Nephron (organoid): ENCODE measurements around the gene TEX53.

ENCODE experiments used
- H3K27ac Mint-ChIP-seq, 3 experiments: 2 replicates each; pipeline ENCODE4 v1.8.0; 2020; ENCODE audit warnings: mixed read lengths in 3 of 3, mild to moderate bottlenecking in 2 of 3, moderate library complexity in 1 of 3
- H3K27me3 Mint-ChIP-seq: 2 replicates; pipeline ENCODE4 v1.8.0; 2021; ENCODE audit warnings: low read depth, mild to moderate bottlenecking, moderate library complexity, mixed read lengths
- H3K36me3 Mint-ChIP-seq: 2 replicates; pipeline ENCODE4 v1.8.0; 2020; ENCODE audit warnings: low read depth, mixed read lengths
- H3K4me1 Mint-ChIP-seq: 2 replicates; pipeline ENCODE4 v1.8.0; 2020; ENCODE audit warnings: mixed read lengths
- H3K4me3 Mint-ChIP-seq, 3 experiments: 2 replicates each; pipeline ENCODE4 v1.8.0; 2020; ENCODE audit warnings: mild to moderate bottlenecking in 3 of 3, mixed read lengths in 3 of 3, moderate library complexity in 2 of 3
- H3K9me3 Mint-ChIP-seq: 2 replicates; pipeline ENCODE4 v1.8.0; 2020; ENCODE audit warnings: mixed read lengths
- CTCF ChIP-seq, 3 experiments: fragments of 200-600 bp; sonication (generic); IDR thresholded peaks; one replicate each; pipeline ENCODE4 v1.5.0; 2021; ENCODE audit warnings: antibody characterized with exemption in 3 of 3; ENCODE audit not compliant: unreplicated experiment in 3 of 3

TEX53 gene

DNA sequence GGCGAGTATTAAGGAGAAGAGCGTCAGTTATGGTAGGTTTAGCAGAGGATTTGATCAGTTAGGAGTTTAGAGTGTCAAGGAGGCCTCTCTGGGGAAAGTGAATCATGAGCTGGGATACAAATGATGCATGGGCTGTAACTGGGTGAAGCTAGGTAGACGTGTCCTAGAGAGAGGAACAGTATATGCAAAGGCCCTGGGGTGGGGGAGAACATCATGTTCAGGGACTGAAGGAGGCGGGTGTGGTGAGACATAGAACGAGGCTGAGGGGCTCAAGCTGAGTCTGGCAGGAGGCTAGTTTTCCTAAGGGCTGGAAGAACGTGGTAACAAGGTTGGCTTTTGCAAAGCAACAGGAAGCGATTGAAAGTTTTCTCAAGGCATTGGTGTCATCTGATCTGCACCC is 36.0 kb downstream of the TEX53 start:
- TF ChIP-seq CTCF (IDR thresholded peaks at IDR 0.05; ENCODE audit: unreplicated experiment in 3 of 3), result no peak
- no peaks in the 10 kb centered on the region for H3K27me3 Mint-ChIP-seq
- no peak overlapping the region for H3K4me3 Mint-ChIP-seq
- no peaks in the 10 kb centered on the region for H3K9me3 Mint-ChIP-seq
- no peak overlapping the region for H3K27ac Mint-ChIP-seq
- peaks cover 31% of the 10 kb centered on the region for H3K36me3 Mint-ChIP-seq
- H3K4me1 Mint-ChIP-seq, result no peaks in the 10 kb centered on the region

GRCh38 chr9:114619191-114619761 is 38.3 kb downstream of the TEX53 start:
- peaks cover 4% of the 10 kb centered on the region for H3K4me1 Mint-ChIP-seq
- H3K4me3 Mint-ChIP-seq, result no peak overlapping the region
- H3K27ac Mint-ChIP-seq, result peak overlapping the region; percentile 65 to 93 (median 78)
- H3K9me3 Mint-ChIP-seq, result no peaks in the 10 kb centered on the region
- no peaks in the 10 kb centered on the region for H3K27me3 Mint-ChIP-seq
- peaks cover 28% of the 10 kb centered on the region for H3K36me3 Mint-ChIP-seq
- TF ChIP-seq CTCF (IDR thresholded peaks at IDR 0.05; ENCODE audit: unreplicated experiment in 3 of 3), result no peak

DNA sequence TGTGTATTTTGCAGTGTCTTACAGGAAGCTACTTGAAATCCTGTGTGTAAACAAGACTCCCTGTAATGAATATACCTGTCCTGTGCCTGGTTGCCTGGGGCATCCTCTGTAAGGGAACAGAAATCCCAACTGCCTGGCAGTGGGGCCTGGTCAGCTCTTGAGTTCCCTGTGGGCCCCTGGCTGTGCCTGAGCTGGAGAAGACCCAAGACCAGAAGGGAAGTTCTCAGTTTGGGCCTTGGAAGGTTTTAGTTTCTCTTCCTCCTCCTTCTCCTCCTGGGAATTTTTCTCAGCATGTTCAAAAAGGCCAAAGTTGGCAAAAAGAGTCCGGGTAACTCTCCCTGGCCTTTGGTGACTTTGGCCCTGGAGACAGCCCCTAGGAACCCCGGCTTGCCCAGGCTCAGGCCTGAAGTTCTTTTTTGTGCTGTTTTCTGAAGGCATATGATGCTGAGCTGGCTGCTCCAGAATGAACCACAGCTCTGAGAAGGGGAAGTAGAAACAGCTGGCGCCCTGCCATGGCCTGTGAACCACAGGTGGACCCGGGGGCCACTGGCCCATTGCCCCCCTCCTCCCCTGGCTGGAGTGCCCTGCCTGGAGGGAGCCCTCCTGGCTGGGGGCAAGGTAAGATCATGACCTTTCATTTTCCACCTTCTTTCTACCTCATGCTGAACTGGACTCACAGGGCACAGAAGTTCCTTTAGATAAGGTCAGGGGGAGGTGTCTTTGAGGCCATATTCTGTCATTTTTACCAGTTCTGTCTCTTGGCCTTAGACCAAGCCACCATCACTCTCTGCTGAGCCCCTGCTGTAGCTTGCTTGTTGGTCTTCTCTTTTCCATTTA is 40.7 kb downstream of the TEX53 start:
- Mint-ChIP-seq H3K4me1 (peaks cover 14% of the 10 kb centered on the region), H3K27ac (no peak overlapping the region), H3K4me3 (no peak overlapping the region), H3K9me3 (no peaks in the 10 kb centered on the region), H3K27me3 (no peaks in the 10 kb centered on the region), H3K36me3 (peaks cover 19% of the 10 kb centered on the region)
- TF ChIP-seq CTCF (IDR thresholded peaks at IDR 0.05; ENCODE audit: unreplicated experiment in 3 of 3), result no peak

DNA sequence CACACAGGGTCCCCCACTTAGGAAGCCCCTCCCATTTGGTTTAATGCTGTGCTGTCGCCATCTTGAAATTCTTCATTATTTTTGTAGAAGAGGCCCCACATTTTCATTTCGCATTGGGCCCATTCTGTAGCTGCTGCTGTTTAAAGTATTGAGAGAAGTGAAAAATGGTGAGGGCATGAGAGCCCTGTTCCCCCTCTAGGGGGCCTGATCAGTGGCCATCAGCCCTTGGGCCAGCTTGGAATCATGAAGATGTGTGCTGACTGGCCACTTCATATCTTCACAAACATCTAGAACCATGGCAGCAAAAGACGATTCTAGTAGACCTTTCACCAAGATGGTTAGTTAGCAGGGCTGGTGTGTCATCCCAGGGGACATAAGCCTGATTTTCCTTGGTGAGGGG is 43.2 kb downstream of the TEX53 start:
- Mint-ChIP-seq H3K27me3 (no peaks in the 10 kb centered on the region), H3K36me3 (peaks cover 8% of the 10 kb centered on the region), H3K27ac (peak overlapping the region in 1 of 3 experiments; percentile 32), H3K4me3 (peak overlapping the region in 1 of 3 experiments; percentile 64), H3K9me3 (no peaks in the 10 kb centered on the region), H3K4me1 (peaks cover 17% of the 10 kb centered on the region)
- TF ChIP-seq CTCF (IDR thresholded peaks at IDR 0.05; ENCODE audit: unreplicated experiment in 3 of 3), result no peak

GRCh38 chr9:114613919-114614318 is 43.7 kb downstream of the TEX53 start:
- no peak for TF ChIP-seq CTCF (IDR thresholded peaks at IDR 0.05; ENCODE audit: unreplicated experiment in 3 of 3)
- Mint-ChIP-seq H3K27me3 (no peaks in the 10 kb centered on the region), H3K27ac (peak overlapping the region in 1 of 3 experiments; percentile 98), H3K4me3 (peak overlapping the region in 2 of 3 experiments; percentile 28 to 88), H3K9me3 (no peaks in the 10 kb centered on the region), H3K4me1 (peaks cover 17% of the 10 kb centered on the region), H3K36me3 (peaks cover 4% of the 10 kb centered on the region)
